NB4 (cell line): Measurements from ENCODE around the gene TMEM267.

Experiments
- DNase-seq: peaks from one replicate; pipeline ENCODE4 v3.0.0; 2010; ENCODE audit warnings: low read depth
- H3K4me3 ChIP-seq: one replicate; pipeline ENCODE4 v1.5.1; 2011; ENCODE audit warnings: mild to moderate bottlenecking, low read depth, low read length, moderate library complexity
- CTCF ChIP-seq: IDR thresholded peaks from one replicate; pipeline ENCODE4 v1.5.1; 2012; ENCODE audit warnings: low read depth, low read length
- MYC ChIP-seq: IDR thresholded peaks from 2 replicates; pipeline ENCODE4 v1.6.1; 2011; ENCODE audit warnings: low read depth, low read length
- POLR2A ChIP-seq: IDR thresholded peaks from 2 replicates; pipeline ENCODE4 v1.6.1; 2011; ENCODE audit warnings: mild to moderate bottlenecking; ENCODE audit not compliant: insufficient read length; ENCODE audit errors: extremely low read depth
- TF ChIP-seq, protein P1 (sequence below): IDR thresholded peaks from 2 replicates; pipeline ENCODE4 v1.6.1; 2011; ENCODE audit warnings: low read depth, low read length

The TMEM267 gene

GRCh38 chr5:43415935-43416802 is 67.5 kb downstream of the TMEM267 start:
- DNase-seq = no peak
- TF ChIP-seq, protein P1, sequence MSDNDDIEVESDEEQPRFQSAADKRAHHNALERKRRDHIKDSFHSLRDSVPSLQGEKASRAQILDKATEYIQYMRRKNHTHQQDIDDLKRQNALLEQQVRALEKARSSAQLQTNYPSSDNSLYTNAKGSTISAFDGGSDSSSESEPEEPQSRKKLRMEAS = no peak
- no peak for TF ChIP-seq POLR2A
- no peak overlapping the region for H3K4me3 ChIP-seq

GRCh38 chr5:43413966-43414365 is 69.7 kb downstream of the TMEM267 start:
- TF ChIP-seq MYC (no peak), POLR2A (no peak), CTCF (no peak)
- TF ChIP-seq, protein P1 = no peak
- no peak for DNase-seq
- no peak overlapping the region for H3K4me3 ChIP-seq

- TF ChIP-seq POLR2A (no peak), MYC (no peak), CTCF (no peak)
- TF ChIP-seq, protein P1 = no peak
- DNase-seq = no peak
- no peak overlapping the region for H3K4me3 ChIP-seq
Observed at GRCh38 chr5:43412644-43413043, 71.0 kb downstream of the TMEM267 start.

GRCh38 chr5:43412156-43412555 is 71.5 kb downstream of the TMEM267 start, which contains the start of gene CCL28:
Gene CCL28, minus strand, starts transcription at chr5:43412391. Its CDS starts 75 bp downstream, at chr5:43412316.
- H3K4me3 ChIP-seq = no peak within 1 kb of the TSS
- DNase-seq = no peak
- TF ChIP-seq, protein P1 = no peak
- no peak for TF ChIP-seq MYC
- no peak for TF ChIP-seq CTCF
- no peak for TF ChIP-seq POLR2A

DNA sequence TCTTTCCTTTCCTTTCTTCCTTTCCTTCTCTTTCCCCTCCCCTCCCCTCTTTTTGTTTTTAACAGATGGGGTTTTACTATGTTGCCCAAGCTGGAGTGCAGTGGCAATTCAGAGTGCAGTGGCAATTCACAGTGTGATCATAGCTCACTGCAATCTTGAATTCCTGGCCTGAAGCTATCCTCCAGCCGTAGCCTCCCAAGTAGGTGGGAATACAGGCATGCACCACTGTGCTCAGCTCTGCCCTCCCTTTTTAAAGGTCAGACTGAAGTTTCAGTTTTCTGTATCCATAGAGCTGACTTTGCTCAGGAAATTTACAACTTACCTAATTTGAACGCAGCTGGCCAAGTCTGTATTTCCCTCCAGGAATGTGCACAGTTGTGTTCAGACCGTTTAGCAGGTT is 72.2 kb downstream of the TMEM267 start:
- no peak for TF ChIP-seq CTCF
- no peak for TF ChIP-seq MYC
- TF ChIP-seq, protein P1 = no peak
- no peak for TF ChIP-seq POLR2A
- no peak overlapping the region for H3K4me3 ChIP-seq
- no peak for DNase-seq

DNA sequence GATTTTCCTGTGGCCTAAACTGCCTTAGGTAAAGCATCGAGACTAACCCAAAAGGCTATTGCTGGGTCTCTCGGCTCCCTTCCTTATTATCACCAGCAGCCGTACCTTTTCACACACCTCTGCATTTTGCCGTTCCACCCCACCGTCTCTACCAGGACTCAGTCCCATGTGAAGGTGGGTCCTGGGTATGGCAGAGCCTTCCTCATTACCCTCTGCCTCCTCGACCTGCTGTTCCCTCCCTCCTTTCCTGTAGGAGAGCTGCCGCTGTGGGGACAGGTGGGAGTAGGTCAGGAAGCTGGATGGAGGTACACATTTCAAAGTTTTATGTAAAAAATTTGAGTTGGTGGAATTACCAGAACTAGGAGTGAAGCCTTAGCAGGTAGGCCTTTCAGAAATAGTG is 73.3 kb downstream of the TMEM267 start:
- no peak for DNase-seq
- no peak for TF ChIP-seq CTCF
- TF ChIP-seq, protein P1 = no peak
- no peak for TF ChIP-seq POLR2A
- no peak for TF ChIP-seq MYC
- H3K4me3 ChIP-seq = no peak overlapping the region
